GM23338 (cell line): ENCODE measurements around the gene FREM3. TPM values are rescaled to one million over a fixed set of nuclear protein-coding genes. Genes with fewer than 3 reads are reported as not detected.

Source experiments
- CREB1 ChIP-seq: fragments of 250-450 bp; sonication (Bioruptor Pico); IDR thresholded peaks from 2 replicates; pipeline ENCODE4 v1.5.0; 2020; ENCODE audit warnings: low read depth, mild to moderate bottlenecking, moderate library complexity
- EZH2 ChIP-seq: fragments of 200-600 bp; sonication (generic); IDR thresholded peaks from one replicate; pipeline ENCODE4 v1.8.0; 2017; ENCODE audit warnings: antibody characterized with exemption, mild to moderate bottlenecking, low read depth; ENCODE audit not compliant: unreplicated experiment
- JUNB ChIP-seq: IDR thresholded peaks from one replicate; pipeline ENCODE4 v1.6.1; 2016; ENCODE audit warnings: antibody characterized with exemption; ENCODE audit not compliant: unreplicated experiment
- POLR2AphosphoS5 ChIP-seq: IDR thresholded peaks from 2 replicates; pipeline ENCODE4 v1.6.1; 2016; ENCODE audit warnings: antibody characterized with exemption, low read depth
- polyA plus RNA-seq: library from polyadenylated mRNA; unstranded; fragments of >200 nt; fragmentation: Nextera tagmentation; extraction: Ambion mirVana; gene quantifications from 2 replicates; pipeline ENCODE4 v1.2.1, GENCODE V29; 2016
- total RNA-seq: library from RNA; depleted of rRNA; stranded (reverse); fragments of >200 nt; shearing (Covaris generic); gene quantifications from 2 replicates; pipeline ENCODE4 v1.2.3, GENCODE V29; 2014
- TF ChIP-seq, protein P1 (sequence below): fragments of 250-450 bp; sonication (Bioruptor Pico); IDR thresholded peaks from 2 replicates; pipeline ENCODE4 v1.5.0; 2020; ENCODE audit warnings: mild to moderate bottlenecking, moderate library complexity
- TF ChIP-seq, protein P2 (sequence below), 2 experiments: fragments of 200-600 bp in 1 of 2; sonication (generic) in 1 of 2; conservative IDR thresholded peaks; 2 replicates each; pipeline versions ENCODE4 v1.5.1 to v1.6.1; 2016 to 2017; ENCODE audit warnings: antibody characterized with exemption in 2 of 2, low read depth in 2 of 2, mild to moderate bottlenecking in 2 of 2, moderate library complexity in 1 of 2

FREM3 gene
- total and polyA plus RNA-seq, 2 experiments from 2014 or later, result 0.03 to 0.07 TPM

DNA sequence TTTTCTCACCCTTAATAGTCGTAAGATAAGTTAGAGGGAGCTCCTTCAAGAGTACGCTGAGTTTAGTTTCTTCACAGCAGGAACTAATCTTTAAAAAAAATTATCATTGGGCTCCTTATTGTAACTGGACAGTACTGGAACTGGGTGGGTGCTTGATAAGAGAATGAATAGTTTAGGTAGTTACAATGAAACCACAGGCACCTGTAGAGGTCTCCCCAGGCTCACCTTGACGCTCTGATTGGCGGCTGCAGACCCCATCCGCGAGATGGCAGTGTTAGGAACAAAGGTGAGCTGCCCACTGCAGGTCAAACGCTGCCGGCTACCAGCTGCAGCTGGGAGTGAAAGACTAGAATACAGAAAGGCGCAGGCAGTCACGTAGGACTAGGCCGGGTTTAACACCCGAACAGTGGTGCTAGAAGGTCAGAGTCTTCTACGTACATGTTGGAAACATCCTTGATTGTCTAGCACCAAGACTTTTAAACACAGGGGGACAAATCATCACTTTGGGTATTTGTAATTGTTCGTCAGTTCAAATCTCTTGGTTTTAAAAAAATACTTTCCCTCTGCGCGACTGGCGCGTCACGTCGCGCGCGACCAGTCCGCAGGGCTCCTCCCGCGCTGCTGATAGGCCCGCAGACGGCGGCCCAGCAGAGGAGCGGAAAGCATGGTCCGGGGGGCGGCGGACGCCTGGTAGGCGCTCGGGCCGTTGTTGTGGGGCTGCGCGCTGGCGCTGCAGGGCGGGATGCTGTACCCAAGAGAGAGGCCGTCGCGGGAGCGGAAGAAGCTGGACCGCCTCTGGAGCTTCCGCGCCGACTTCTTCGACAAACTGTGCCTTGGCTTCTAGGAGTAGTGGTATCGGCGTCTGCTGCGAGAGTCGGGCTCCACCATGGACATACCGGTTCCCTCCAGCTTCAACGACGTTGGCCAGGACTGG is 141.4 kb downstream of the FREM3 start (continued):
- TF ChIP-seq, protein P1, sequence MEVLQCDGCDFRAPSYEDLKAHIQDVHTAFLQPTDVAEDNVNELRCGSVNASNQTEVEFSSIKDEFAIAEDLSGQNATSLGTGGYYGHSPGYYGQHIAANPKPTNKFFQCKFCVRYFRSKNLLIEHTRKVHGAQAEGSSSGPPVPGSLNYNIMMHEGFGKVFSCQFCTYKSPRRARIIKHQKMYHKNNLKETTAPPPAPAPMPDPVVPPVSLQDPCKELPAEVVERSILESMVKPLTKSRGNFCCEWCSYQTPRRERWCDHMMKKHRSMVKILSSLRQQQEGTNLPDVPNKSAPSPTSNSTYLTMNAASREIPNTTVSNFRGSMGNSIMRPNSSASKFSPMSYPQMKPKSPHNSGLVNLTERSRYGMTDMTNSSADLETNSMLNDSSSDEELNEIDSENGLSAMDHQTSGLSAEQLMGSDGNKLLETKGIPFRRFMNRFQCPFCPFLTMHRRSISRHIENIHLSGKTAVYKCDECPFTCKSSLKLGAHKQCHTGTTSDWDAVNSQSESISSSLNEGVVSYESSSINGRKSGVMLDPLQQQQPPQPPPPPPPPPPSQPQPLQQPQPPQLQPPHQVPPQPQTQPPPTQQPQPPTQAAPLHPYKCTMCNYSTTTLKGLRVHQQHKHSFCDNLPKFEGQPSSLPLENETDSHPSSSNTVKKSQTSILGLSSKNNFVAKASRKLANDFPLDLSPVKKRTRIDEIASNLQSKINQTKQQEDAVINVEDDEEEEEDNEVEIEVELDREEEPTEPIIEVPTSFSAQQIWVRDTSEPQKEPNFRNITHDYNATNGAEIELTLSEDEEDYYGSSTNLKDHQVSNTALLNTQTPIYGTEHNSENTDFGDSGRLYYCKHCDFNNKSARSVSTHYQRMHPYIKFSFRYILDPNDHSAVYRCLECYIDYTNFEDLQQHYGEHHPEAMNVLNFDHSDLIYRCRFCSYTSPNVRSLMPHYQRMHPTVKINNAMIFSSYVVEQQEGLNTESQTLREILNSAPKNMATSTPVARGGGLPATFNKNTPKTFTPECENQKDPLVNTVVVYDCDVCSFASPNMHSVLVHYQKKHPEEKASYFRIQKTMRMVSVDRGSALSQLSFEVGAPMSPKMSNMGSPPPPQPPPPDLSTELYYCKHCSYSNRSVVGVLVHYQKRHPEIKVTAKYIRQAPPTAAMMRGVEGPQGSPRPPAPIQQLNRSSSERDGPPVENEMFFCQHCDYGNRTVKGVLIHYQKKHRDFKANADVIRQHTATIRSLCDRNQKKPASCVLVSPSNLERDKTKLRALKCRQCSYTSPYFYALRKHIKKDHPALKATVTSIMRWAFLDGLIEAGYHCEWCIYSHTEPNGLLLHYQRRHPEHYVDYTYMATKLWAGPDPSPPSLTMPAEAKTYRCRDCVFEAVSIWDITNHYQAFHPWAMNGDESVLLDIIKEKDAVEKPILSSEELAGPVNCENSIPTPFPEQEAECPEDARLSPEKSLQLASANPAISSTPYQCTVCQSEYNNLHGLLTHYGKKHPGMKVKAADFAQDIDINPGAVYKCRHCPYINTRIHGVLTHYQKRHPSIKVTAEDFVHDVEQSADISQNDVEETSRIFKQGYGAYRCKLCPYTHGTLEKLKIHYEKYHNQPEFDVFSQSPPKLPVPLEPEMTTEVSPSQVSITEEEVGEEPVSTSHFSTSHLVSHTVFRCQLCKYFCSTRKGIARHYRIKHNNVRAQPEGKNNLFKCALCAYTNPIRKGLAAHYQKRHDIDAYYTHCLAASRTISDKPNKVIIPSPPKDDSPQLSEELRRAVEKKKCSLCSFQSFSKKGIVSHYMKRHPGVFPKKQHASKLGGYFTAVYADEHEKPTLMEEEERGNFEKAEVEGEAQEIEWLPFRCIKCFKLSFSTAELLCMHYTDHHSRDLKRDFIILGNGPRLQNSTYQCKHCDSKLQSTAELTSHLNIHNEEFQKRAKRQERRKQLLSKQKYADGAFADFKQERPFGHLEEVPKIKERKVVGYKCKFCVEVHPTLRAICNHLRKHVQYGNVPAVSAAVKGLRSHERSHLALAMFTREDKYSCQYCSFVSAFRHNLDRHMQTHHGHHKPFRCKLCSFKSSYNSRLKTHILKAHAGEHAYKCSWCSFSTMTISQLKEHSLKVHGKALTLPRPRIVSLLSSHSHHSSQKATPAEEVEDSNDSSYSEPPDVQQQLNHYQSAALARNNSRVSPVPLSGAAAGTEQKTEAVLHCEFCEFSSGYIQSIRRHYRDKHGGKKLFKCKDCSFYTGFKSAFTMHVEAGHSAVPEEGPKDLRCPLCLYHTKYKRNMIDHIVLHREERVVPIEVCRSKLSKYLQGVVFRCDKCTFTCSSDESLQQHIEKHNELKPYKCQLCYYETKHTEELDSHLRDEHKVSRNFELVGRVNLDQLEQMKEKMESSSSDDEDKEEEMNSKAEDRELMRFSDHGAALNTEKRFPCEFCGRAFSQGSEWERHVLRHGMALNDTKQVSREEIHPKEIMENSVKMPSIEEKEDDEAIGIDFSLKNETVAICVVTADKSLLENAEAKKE (CRISPR knock-in tag), result no peak
- TF ChIP-seq POLR2AphosphoS5 (peak; percentile 63), JUNB (no peak), CREB1 (CRISPR knock-in tag) (peak; percentile 90), EZH2 (no peak)
- TF ChIP-seq, protein P2, sequence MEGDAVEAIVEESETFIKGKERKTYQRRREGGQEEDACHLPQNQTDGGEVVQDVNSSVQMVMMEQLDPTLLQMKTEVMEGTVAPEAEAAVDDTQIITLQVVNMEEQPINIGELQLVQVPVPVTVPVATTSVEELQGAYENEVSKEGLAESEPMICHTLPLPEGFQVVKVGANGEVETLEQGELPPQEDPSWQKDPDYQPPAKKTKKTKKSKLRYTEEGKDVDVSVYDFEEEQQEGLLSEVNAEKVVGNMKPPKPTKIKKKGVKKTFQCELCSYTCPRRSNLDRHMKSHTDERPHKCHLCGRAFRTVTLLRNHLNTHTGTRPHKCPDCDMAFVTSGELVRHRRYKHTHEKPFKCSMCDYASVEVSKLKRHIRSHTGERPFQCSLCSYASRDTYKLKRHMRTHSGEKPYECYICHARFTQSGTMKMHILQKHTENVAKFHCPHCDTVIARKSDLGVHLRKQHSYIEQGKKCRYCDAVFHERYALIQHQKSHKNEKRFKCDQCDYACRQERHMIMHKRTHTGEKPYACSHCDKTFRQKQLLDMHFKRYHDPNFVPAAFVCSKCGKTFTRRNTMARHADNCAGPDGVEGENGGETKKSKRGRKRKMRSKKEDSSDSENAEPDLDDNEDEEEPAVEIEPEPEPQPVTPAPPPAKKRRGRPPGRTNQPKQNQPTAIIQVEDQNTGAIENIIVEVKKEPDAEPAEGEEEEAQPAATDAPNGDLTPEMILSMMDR (conservative IDR thresholded peaks at IDR 0.05; ENCODE audit: low read depth in 2 of 2), result peak; percentile 75 to 99
